Sciatic nerve (tissue), 2 donors: ENCODE measurements around the gene KCTD1. TPM values are rescaled to one million over a fixed set of nuclear protein-coding genes. Genes with fewer than 3 reads are reported as not detected.
A peak's percentile ranks its signal among the peaks of the same experiment; 100 is the strongest.

Experiments
- ATAC-seq: fragments of 200-7000 bp; cut with Tn5 transposase; one replicate; pipeline ENCODE4 v1.9.1; 2020; ENCODE audit warnings: mild to moderate bottlenecking, moderate library complexity
- DNase-seq: peaks from one replicate; pipeline ENCODE4 v3.0.0-alpha.2; 2020; ENCODE audit warnings: low spot score
- intact Hi-C: fragments of 100-400 bp; cut with DNase I; formaldehyde crosslinking; loops from one replicate; pipeline ENCODE4 v1.14.2; 2022
- microRNA-seq: library from miRNA; unstranded; fragments of <30 nt; microRNA quantifications from one replicate; pipeline ENCODE4 v1.2.0, GENCODE V29; 2020
- total RNA-seq: library from RNA; stranded (reverse); fragmentation: NEBNext Ultra II Directional; extraction: Animal tissue kit (Norgen Biotek cat#: 25700); gene quantifications from one replicate; pipeline ENCODE4 v1.2.1, GENCODE V29; 2021
- donor health status: DM: no; HTN: no; CAD: no.
- donor health status: DM: no; HTN: no; CAD: no.

KCTD1 gene
- total RNA-seq, 1 donor from 2014 or later, result 34.1 TPM

DNA sequence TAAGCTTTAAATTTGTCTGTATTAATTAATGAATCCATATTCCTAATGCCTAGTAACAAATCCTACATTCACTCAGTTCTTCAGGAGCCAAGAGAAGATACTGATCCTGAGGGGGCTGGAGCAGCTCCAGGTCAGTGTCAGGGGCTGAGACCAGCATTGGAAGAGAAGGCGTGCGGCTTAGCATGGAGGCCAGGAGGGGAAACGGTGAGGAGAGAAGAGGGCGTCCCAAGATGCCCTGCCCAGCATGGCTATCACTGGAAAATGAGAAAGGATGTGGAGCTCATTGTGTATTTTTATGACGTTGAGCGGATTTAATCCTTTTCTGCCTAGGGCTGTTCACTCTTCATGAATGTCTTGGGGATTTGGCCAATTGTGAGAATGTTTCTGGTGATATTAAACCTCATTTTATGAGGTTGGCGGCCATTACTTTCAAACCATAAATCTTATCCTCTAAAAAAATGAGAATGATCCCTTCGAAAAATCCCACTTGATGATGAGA is 131.7 kb downstream of the KCTD1 start:
- no peak for ATAC-seq
- DNase-seq, result no peak
- intact Hi-C loops, result no loop called here

DNA sequence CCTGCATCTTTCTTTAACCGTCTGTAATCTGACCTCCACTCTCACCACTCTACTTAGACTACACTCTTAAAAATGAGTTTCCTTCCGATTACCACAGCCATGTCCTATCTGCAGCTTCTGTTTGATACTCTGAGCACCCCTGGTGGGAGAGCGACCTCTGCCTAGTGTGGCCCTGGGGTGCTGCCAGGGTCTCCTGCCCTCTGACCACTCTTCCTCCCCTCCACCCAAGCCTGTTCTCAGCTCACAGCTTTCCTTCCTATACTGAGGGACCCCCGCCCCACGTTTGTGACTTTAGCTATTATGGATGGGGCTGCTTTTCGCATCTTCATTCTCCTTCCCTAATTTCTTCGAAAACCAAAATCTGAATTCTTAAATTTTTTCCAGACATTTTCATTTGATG is 132.7 kb downstream of the KCTD1 start:
- ATAC-seq, result no peak
- intact Hi-C loops, result no loop called here
- no peak for DNase-seq

DNA sequence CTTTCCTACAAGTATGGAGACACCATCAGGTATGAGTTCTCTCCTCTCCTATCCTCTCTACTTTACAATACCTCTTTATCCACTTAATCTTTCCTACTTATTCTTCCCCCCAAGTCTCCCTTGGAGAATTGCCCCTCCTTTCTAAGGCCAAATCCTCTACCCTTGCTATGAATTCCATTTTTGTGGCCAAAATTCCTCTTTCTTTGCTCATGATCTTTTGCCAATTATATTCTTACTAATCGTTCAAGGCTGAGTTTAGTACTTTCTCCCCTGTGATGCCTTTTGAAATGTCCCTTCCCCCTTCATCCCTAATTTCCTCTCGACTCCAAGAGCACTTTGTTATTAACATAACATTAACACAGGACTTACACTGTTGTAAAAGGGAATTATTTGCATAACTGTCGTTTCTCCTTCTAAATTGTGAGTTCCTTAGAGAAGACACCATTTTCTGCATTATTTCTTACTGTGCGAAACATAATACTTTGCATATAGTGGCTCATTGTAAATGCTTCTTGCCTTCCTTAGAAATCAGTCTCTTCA is 133.4 kb downstream of the KCTD1 start:
- DNase-seq, result no peak
- intact Hi-C loops, result no loop called here
- no peak for ATAC-seq

GRCh38 chr18:26409091-26409490 is 139.3 kb downstream of the KCTD1 start:
- no peak for DNase-seq
- intact Hi-C loops, result no loop called here

DNA sequence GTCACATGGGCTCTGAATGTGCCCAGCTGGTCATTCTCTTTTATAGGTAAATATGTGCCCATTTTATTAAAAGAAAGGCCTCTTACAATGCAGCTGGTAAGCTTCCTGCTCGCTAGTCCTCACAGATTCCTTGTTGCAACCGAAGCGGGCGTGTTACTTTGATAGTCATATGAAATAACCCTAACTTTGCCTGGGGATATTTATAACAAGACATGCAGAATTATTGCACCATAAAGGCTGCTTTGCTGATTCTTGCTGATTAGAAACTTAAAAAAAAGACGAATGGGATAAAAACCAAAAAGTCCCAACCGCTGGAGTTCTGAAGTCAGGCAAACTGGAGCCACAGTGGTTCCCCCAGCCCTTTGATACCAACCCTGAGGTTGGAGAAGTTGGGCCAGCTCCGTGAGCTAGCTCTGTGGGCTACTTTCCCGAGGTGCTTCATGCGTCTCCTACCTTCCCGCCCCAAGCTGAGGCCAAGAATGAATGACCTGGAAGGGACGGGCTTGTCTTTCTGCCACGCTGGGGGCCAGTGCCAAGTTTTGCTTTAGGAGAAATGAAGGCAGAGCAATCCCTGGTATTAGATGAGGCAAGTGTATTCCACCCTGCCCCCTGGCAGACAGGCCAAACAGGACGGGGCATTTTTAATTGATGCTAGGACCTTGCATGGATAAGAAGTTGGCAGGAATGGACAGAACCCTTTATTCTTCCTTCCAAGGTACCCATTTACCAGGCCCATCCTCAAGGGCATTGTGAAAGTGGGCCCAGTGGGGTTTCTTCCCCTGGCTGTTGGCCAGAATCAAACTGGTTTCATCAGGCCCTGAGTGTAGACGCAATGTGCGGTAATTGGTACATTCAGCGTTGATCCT is 140.4 kb downstream of the KCTD1 start:
- no peak for ATAC-seq
- intact Hi-C loops, result no loop called here
- no peak for DNase-seq

More at GRCh38 chr18:26409091-26409490, 139.3 kb downstream of the KCTD1 start:
- no peak for ATAC-seq

DNA sequence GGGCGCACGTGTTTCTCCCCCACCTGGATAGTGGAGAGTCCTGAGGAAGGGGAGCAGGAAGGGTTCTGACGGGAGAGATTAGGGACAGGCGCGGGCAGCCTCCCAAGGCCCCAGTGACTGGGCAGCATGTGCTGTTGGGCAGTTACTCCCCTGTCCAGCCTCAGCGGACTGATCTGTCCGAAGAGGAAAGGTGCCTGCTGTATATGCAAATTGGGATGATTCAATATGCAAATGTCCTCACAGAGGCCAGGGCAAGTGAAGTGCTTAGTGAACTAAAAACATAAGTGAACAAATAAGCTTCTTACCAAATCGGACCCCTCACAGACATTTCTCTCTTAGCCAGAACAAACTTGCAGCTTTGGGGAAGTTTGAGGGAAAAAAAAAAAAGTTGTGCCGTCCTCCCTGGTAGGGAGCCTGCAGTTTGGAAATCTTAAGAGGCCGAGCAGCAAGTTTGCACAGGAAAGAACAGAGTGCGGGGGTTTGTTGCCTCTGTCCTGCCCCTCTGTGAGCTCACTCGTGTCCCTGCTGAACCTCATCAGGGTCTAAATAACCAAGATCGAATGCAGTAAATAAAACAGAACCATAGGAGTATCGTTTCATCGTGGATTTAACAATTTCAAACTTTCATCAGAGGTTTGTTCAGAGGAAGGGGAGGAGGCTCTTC is 141.4 kb downstream of the KCTD1 start:
- intact Hi-C loops, result no loop called here
- DNase-seq (no peak), ATAC-seq (no peak)

GRCh38 chr18:26406324-26406723 is 142.0 kb downstream of the KCTD1 start:
- ATAC-seq (no peak), DNase-seq (no peak)
- intact Hi-C loops, result no loop called here

- no peak for DNase-seq
These were observed 143.1 kb downstream of the KCTD1 start for GRCh38 chr18:26405190-26405801.

More at GRCh38 chr18:26405190-26405801, 143.1 kb downstream of the KCTD1 start:
- intact Hi-C loops, result no loop called here
- peak; percentile 75 for ATAC-seq

Small RNAs within 50 kb of the gene (microRNA-seq; reads per million reads assigned to microRNA genes)
- not detected for gene MIR8057
